B cell (primary cell): ENCODE data around the gene NIPAL4.
"Not testable (repeated sequence)": the region's sequence is repeated elsewhere in the genome, so short reads cannot be mapped to it uniquely, and the experiment has no call there.

Experiments used
- CTCF ChIP-seq: fragments of 200-600 bp; IDR thresholded peaks from one replicate; pipeline ENCODE4 v1.8.0; 2022; ENCODE audit warnings: antibody characterized with exemption, mild to moderate bottlenecking
- EZH2 ChIP-seq: IDR thresholded peaks from 2 replicates; pipeline ENCODE4 v1.6.1; 2012; ENCODE audit warnings: borderline replicate concordance, low read depth, mild to moderate bottlenecking, moderate library complexity, low read length; ENCODE audit not compliant: insufficient read depth, poor library complexity, severe bottlenecking

- not testable (repeated sequence) for TF ChIP-seq EZH2, CTCF
These were observed 40.5 kb upstream of the NIPAL4 start for GRCh38 chr5:157419521-157419920.
